Fibroblast of villous mesenchyme (primary cell): ENCODE data around the gene LDB2. TPM values are rescaled to one million over a fixed set of nuclear protein-coding genes. Genes with fewer than 3 reads are reported as not detected.

Source experiments
- DNase-seq: peaks from one replicate; pipeline ENCODE4 v3.0.0-alpha.2; 2010; ENCODE audit warnings: low read depth
- H3K4me3 ChIP-seq: 2 replicates; pipeline ENCODE4 v1.5.1; 2011; ENCODE audit warnings: low read depth, mild to moderate bottlenecking, low read length
- CTCF ChIP-seq: IDR thresholded peaks from 2 replicates; pipeline ENCODE4 v1.5.1; 2012; ENCODE audit warnings: low read depth, mild to moderate bottlenecking, low read length; ENCODE audit not compliant: insufficient read depth
- total RNA-seq: library from RNA; depleted of rRNA; stranded (reverse); fragments of >200 nt; gene quantifications from 2 replicates; pipeline ENCODE4 v1.2.3, GENCODE V29; 2012

LDB2 gene
- total RNA-seq, 1 donor: 19.9 TPM

- TF ChIP-seq CTCF: no peak
- no peak overlapping the region for H3K4me3 ChIP-seq
- no peak for DNase-seq
Observed at GRCh38 chr4:16729336-16729735, 169.1 kb downstream of the LDB2 start.

DNA sequence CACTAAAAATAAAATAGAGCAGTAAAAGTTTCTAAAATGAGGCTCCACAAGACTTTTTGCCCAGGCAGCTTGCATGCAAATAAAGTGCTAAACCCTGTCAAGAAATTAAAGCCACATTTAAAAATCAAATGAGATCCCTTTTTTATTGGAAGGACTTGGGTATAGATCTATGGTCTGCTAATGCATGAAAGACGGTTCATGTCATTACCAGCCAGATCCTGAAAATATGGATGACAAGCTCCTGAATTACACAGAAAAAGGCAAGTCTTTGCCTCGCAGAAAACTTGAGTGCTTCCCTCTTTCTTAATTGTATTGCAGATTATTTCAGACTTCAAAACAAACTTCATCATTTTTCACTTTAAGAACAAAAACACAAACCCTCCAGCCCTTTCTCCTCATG is 169.6 kb downstream of the LDB2 start:
- H3K4me3 ChIP-seq: no peak overlapping the region
- no peak for TF ChIP-seq CTCF
- no peak for DNase-seq

- TF ChIP-seq CTCF: no peak
- no peak overlapping the region for H3K4me3 ChIP-seq
- no peak for DNase-seq
Observed at GRCh38 chr4:16728111-16728510, 170.3 kb downstream of the LDB2 start.

DNA sequence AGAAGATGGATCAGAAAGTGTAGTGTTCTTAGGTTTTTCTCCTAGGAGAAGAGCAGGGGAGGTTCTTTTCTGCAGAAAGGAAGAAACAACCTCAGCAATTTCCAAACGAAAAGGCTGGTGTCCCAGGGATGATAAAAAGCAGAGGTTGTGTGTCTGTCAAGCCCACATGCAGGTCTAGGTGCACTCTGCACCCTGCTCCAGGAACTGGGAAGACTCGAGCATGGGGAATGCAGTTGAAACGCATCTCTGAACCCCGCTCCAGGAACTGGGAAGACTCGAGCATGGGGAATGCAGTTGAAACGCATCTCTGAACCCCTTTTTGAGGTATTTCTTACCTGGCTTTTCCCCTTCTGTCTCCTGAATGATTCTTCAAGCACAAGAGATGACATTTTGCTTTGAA is 171.2 kb downstream of the LDB2 start:
- DNase-seq: no peak
- TF ChIP-seq CTCF: no peak
- no peak overlapping the region for H3K4me3 ChIP-seq

GRCh38 chr4:16726368-16727050 is 171.9 kb downstream of the LDB2 start:
- no peak for TF ChIP-seq CTCF
- DNase-seq: no peak
- H3K4me3 ChIP-seq: no peak overlapping the region

- TF ChIP-seq CTCF: no peak
- H3K4me3 ChIP-seq: no peak overlapping the region
- DNase-seq: no peak
Observed at GRCh38 chr4:16725252-16725651, 173.2 kb downstream of the LDB2 start.

DNA sequence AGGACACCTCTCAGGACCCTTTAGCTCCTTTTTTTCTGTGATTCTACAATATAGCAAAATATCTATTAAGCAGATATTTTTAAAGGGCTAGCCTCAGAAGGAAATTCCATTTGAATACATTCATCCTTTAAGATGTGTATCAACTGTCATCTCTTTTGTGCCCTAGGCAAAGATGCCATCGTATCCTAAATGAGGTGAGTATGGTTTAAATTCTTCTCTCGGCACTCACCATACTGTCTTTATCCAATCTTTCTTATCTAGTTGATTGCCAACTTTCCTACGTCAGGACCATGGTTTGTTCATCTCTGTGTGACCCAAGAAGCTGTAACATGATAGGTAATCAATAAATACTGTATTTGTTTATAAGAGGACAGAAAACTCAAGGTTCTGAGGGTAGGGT is 176.0 kb downstream of the LDB2 start:
- no peak for TF ChIP-seq CTCF
- no peak overlapping the region for H3K4me3 ChIP-seq
- DNase-seq: no peak
